DMS153 treated with DMSO at 0.1 percent for 48 hours (cell line): Measurements from ENCODE around the gene MAP1S.
"Not testable (repeated sequence)": the region's sequence is repeated elsewhere in the genome, so short reads cannot be mapped to it uniquely, and the experiment has no call there.

Experiments used
- DNase-seq: peaks from one replicate; lab custom pipeline; 2025; ENCODE audit not compliant: unreplicated experiment; lab: John Stamatoyannopoulos, UW

The MAP1S gene

GRCh38 chr19:17758515-17758914 lies 39.2 kb downstream of the MAP1S start:
- DNase-seq = no peak

GRCh38 chr19:17761148-17761547 lies 41.9 kb downstream of the MAP1S start:
- no peak for DNase-seq

GRCh38 chr19:17762505-17763229 lies 43.4 kb downstream of the MAP1S start:
- no peak for DNase-seq

GRCh38 chr19:17764348-17764747 lies 45.1 kb downstream of the MAP1S start:
- no peak for DNase-seq

GRCh38 chr19:17765069-17765618 lies 45.9 kb downstream of the MAP1S start:
- DNase-seq = no peak

- DNase-seq = peak; percentile 49
These were observed 47.4 kb downstream of the MAP1S start for GRCh38 chr19:17766543-17767131.

- no peak for DNase-seq
These were observed 48.3 kb downstream of the MAP1S start for GRCh38 chr19:17767559-17767958.

- no peak for DNase-seq
These were observed 51.3 kb downstream of the MAP1S start for GRCh38 chr19:17770613-17771012.

- no peak for DNase-seq
These were observed 52.9 kb downstream of the MAP1S start for GRCh38 chr19:17772172-17772571.

- no peak for DNase-seq
These were observed 56.1 kb downstream of the MAP1S start for GRCh38 chr19:17775245-17775927.

GRCh38 chr19:17775991-17776803 lies 56.9 kb downstream of the MAP1S start:
- no peak for DNase-seq

GRCh38 chr19:17777840-17778239 lies 58.6 kb downstream of the MAP1S start:
- not testable (repeated sequence) for DNase-seq

GRCh38 chr19:17778251-17778967 lies 59.1 kb downstream of the MAP1S start:
- peak; percentile 62 for DNase-seq

- no peak for DNase-seq
These were observed 60.0 kb downstream of the MAP1S start for GRCh38 chr19:17778968-17779929.

GRCh38 chr19:17780781-17781180 lies 61.5 kb downstream of the MAP1S start:
- no peak for DNase-seq

- not testable (repeated sequence) for DNase-seq
These were observed 64.4 kb downstream of the MAP1S start for GRCh38 chr19:17783721-17784120.
